MCF 10A (cell line): ENCODE results near the gene CREBBP. TPM values are rescaled to one million over a fixed set of nuclear protein-coding genes. Genes with fewer than 3 reads are reported as not detected.

Experiments used
- BruUV-seq: library from RNA; stranded (reverse); fragments of 400-500 nt; replicated peaks from 2 replicates; lab custom pipeline; 2021; lab: Mats Ljungman, UMichigan
- CTCF ChIA-PET: fragments of 300-600 bp; sonication (Branson Sonifier 250); formaldehyde crosslinking; extraction: SDS; loops from one replicate; lab custom pipeline; 2021; ENCODE audit warnings: antibody characterized with exemption, inconsistent platforms; lab: Yijun Ruan, JAX
- POLR2A ChIA-PET: fragments of 300-600, 350-650 bp; sonication (Branson Sonifier 250); formaldehyde crosslinking; extraction: SDS; loops from one replicate; lab custom pipeline; 2020; ENCODE audit warnings: antibody characterized with exemption, inconsistent platforms; lab: Yijun Ruan, JAX
- DNase-seq: peaks from one replicate; pipeline ENCODE4 v3.0.0-alpha.2; 2018; ENCODE audit not compliant: unreplicated experiment
- H3K27ac Mint-ChIP-seq: one replicate; pipeline ENCODE4 v1.8.0; 2022; ENCODE audit warnings: mild to moderate bottlenecking, low read depth, mixed read lengths; ENCODE audit not compliant: unreplicated experiment
- H3K27me3 Mint-ChIP-seq: one replicate; pipeline ENCODE4 v1.8.0; 2022; ENCODE audit warnings: mixed read lengths; ENCODE audit not compliant: insufficient read depth, unreplicated experiment
- H3K36me3 Mint-ChIP-seq: one replicate; pipeline ENCODE4 v1.8.0; 2022; ENCODE audit warnings: mild to moderate bottlenecking, moderate library complexity, mixed read lengths; ENCODE audit not compliant: insufficient read depth, unreplicated experiment
- H3K4me1 Mint-ChIP-seq: one replicate; pipeline ENCODE4 v1.8.0; 2022; ENCODE audit warnings: mixed read lengths; ENCODE audit not compliant: insufficient read depth, unreplicated experiment
- H3K4me3 Mint-ChIP-seq: one replicate; pipeline ENCODE4 v1.8.0; 2022; ENCODE audit warnings: mild to moderate bottlenecking, moderate library complexity, mixed read lengths; ENCODE audit not compliant: unreplicated experiment
- H3K9me3 Mint-ChIP-seq: one replicate; pipeline ENCODE4 v1.8.0; 2022; ENCODE audit warnings: mixed read lengths; ENCODE audit not compliant: unreplicated experiment
- intact Hi-C: fragments of 100-400 bp; cut with micrococcal nuclease; formaldehyde crosslinking; loops from 2 replicates; pipeline ENCODE4 v1.14.1; 2022
- total RNA-seq: library from RNA; stranded (reverse); gene quantifications from 2 replicates; pipeline ENCODE4 v1.2.3, GENCODE V29; 2022
- TF ChIP-seq, protein P1 (sequence below): fragments of 200-600 bp; IDR thresholded peaks from one replicate; pipeline ENCODE4 v1.8.0; 2022; ENCODE audit warnings: antibody characterized with exemption, mild to moderate bottlenecking; ENCODE audit not compliant: unreplicated experiment

CREBBP gene
- total RNA-seq, 1 experiment from 2014 or later = 74.0 TPM

DNA sequence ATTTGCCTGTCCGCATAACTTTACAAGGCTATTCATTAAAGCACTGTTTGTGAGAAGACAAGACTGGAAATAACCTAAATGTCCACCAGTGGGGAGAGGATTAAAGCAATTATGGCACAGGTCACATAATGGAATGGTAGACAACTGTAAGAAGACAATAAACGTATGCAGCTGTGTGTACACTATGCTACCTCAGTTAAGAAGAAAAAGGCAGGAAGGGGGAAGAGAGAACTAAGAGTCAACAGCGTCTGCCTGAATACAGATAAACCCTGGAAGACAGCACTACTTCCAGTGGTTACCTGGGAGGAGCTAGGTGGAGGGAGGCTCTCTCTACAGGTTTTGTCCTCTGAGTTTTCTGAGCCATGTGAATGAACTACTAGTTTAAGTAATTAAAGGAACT lies 15.3 kb downstream of the CREBBP start:
- intact Hi-C loops = no loop called here
- no peak overlapping the region for H3K27ac Mint-ChIP-seq
- DNase-seq = no peak
- CTCF ChIA-PET = interaction anchor here (1.0 kb wide), 1 partner anchor 10 kb away, joined by 3 read pairs; no protein-coding TSS in a partner anchor
- no peaks in the 10 kb centered on the region for H3K9me3 Mint-ChIP-seq
- peaks cover 12% of the 10 kb centered on the region for H3K36me3 Mint-ChIP-seq
- BruUV-seq = no TSS peak
- no peak overlapping the region for H3K4me3 Mint-ChIP-seq
- TF ChIP-seq, protein P1, sequence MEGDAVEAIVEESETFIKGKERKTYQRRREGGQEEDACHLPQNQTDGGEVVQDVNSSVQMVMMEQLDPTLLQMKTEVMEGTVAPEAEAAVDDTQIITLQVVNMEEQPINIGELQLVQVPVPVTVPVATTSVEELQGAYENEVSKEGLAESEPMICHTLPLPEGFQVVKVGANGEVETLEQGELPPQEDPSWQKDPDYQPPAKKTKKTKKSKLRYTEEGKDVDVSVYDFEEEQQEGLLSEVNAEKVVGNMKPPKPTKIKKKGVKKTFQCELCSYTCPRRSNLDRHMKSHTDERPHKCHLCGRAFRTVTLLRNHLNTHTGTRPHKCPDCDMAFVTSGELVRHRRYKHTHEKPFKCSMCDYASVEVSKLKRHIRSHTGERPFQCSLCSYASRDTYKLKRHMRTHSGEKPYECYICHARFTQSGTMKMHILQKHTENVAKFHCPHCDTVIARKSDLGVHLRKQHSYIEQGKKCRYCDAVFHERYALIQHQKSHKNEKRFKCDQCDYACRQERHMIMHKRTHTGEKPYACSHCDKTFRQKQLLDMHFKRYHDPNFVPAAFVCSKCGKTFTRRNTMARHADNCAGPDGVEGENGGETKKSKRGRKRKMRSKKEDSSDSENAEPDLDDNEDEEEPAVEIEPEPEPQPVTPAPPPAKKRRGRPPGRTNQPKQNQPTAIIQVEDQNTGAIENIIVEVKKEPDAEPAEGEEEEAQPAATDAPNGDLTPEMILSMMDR = no peak
- no peaks in the 10 kb centered on the region for H3K27me3 Mint-ChIP-seq
- POLR2A ChIA-PET = no interaction called here
- H3K4me1 Mint-ChIP-seq = peaks cover 24% of the 10 kb centered on the region

DNA sequence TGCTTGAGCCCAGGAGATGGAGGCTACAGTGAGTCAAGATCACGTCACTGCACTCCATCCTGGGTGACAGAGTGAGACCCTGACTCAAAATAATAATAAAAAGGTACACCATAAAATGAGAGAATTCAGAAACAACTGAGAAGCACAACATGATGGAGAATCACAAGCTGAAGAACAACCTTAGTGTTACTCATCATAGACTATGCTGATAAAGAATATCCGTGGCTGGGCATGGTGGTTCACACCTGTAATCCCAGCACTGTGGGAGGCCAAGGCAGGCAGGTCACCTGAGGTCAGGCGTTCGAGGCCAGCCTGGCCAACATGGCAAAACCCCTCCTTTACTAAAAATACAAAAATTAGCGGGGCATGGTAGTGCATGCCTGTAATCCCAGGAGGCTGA lies 16.0 kb downstream of the CREBBP start:
- Mint-ChIP-seq H3K9me3 (no peaks in the 10 kb centered on the region), H3K27me3 (no peaks in the 10 kb centered on the region), H3K27ac (no peak overlapping the region), H3K4me3 (no peak overlapping the region), H3K4me1 (peaks cover 24% of the 10 kb centered on the region), H3K36me3 (peaks cover 8% of the 10 kb centered on the region)
- no TSS peak for BruUV-seq
- no peak for DNase-seq
- ChIA-PET CTCF (no interaction called here), POLR2A (no interaction called here)
- intact Hi-C loops = no loop called here
- TF ChIP-seq, protein P1 = no peak

DNA sequence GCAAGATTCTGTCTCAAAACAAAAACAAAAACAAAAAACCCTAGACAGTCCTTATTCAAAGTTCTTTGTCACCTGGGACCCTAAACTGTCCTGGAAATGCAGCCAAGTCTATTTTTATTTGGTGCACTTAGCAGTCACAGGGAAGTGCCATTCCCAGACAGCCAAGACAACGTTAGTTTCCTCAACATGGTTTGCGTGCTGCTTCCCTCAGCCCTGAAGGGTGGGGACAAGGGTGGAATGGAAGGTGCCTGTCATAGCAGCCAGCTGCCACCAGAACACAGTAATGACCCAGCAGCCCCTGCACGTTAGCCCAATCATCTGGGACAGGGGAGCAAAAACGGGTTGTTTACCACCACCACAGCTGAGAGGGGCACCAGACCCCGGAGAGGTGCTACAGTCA lies 16.9 kb downstream of the CREBBP start:
- CTCF ChIA-PET = no interaction called here
- Mint-ChIP-seq H3K4me1 (peaks cover 30% of the 10 kb centered on the region), H3K27ac (no peak overlapping the region), H3K27me3 (no peaks in the 10 kb centered on the region), H3K36me3 (peaks cover 6% of the 10 kb centered on the region), H3K4me3 (no peak overlapping the region), H3K9me3 (no peaks in the 10 kb centered on the region)
- BruUV-seq = no TSS peak
- POLR2A ChIA-PET = no interaction called here
- intact Hi-C loops = no loop called here
- no peak for DNase-seq
- TF ChIP-seq, protein P1 = no peak

DNA sequence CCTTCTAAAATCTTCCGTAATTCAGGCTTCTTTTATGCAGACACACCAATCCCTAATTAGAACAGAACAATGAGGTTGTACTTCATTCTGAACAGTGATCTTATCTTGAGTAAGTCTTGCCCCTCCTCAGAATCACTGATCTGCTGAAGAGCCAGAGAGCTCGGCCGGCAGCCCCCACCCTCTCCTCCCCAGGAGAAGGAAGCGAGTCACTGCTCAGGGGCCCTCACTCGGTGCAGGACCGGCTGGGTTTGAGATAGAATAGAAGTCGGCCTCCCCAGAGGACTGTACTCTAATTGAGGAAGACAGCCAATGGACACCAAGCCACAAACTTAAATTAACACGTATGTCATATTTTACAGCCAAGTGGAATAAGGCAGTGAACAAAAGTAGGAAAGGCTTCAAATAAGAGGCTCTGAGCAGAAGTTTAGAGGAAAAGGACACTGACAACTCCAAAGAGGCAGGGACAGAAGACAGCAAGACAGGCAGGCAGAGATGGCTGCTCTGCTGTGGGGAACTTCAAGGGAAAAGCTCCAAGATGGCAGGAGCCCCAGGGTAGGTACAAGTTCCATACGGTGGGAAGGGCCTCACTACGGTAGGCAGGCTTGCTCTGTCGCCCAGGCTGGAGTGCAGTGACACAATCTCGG lies 18.6 kb downstream of the CREBBP start:
- no peak for DNase-seq
- ChIA-PET CTCF (interaction anchor here (0.6 kb wide), 2 partner anchors 57 to 294 kb away, joined by 3 read pairs; no protein-coding TSS in a partner anchor), POLR2A (interaction anchor here (1.0 to 1.1 kb wide), 3 partner anchors 17 to 145 kb away, joined by 3 to 5 read pairs (median 4); partner anchors contain the start of gene TRAP1)
- Mint-ChIP-seq H3K27ac (no peak overlapping the region), H3K27me3 (no peaks in the 10 kb centered on the region), H3K36me3 (peaks cover 10% of the 10 kb centered on the region), H3K4me3 (no peak overlapping the region), H3K4me1 (peaks cover 46% of the 10 kb centered on the region), H3K9me3 (no peaks in the 10 kb centered on the region)
- TF ChIP-seq, protein P1 = no peak
- no TSS peak for BruUV-seq
- intact Hi-C loops = no loop called here
